Measurements from ENCODE around the gene LIF.

Gene LIF

DNA sequence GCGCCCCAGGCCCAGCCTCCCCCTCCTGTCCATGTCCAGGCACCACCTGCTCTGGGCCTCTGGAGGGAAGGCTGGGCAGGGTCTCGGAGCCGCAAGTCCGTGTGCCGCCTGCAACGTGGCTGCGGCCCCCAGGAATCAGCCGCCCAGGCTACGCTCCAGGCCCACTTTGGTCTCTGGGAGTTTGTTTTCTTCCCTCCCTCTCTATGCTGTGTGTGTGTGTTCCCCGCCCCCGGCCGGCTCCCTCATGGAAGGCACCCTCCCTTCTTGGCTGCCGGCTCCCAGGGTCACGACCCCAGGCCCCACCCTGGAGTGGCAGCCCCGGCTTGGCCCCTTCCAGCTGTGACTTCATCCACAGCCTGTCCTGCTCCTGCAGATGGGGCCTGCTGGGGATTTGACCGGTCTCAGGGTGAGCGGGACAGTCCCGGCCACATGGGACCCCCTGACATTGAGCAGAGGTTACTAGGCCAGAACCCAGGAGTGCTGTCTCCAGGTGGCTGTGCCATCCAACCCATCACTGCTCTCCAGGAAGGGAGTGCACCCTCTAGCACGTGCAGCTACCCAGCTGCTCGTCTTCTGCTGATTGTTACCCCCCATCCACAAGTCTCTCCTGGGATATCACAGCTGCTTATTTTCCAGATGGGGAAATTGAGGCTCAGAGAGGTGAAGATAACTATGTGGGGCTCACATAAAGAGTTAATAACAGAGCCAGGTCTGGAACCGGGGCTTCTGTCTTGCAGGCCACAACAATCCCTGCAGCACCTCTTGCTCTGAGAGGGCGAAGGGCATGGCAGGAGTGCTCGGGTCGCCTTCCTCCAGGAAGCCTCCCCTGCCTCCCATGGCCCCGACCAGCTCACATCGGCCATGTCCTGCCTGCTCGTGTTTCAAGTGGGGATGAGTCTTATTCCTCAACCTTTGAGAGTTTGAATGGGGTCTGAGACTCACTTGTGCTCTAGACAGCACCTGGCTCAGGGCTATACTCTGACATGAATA lies 2.8 kb upstream of the LIF start:
- TF ChIP-seq POLR2AphosphoS5 (IDR thresholded peaks at IDR 0.05; ENCODE audit: low read depth) (no peak), GABPA (IDR thresholded peaks at IDR 0.05; ENCODE audit: low read depth) (no peak), REST (IDR thresholded peaks at IDR 0.05; ENCODE audit: insufficient replicate concordance, low read depth) (no peak), SPI1 (IDR thresholded peaks at IDR 0.05; ENCODE audit: borderline replicate concordance, low read depth) (no peak)
- TF ChIP-seq, protein P1, sequence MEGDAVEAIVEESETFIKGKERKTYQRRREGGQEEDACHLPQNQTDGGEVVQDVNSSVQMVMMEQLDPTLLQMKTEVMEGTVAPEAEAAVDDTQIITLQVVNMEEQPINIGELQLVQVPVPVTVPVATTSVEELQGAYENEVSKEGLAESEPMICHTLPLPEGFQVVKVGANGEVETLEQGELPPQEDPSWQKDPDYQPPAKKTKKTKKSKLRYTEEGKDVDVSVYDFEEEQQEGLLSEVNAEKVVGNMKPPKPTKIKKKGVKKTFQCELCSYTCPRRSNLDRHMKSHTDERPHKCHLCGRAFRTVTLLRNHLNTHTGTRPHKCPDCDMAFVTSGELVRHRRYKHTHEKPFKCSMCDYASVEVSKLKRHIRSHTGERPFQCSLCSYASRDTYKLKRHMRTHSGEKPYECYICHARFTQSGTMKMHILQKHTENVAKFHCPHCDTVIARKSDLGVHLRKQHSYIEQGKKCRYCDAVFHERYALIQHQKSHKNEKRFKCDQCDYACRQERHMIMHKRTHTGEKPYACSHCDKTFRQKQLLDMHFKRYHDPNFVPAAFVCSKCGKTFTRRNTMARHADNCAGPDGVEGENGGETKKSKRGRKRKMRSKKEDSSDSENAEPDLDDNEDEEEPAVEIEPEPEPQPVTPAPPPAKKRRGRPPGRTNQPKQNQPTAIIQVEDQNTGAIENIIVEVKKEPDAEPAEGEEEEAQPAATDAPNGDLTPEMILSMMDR (IDR thresholded peaks at IDR 0.05; ENCODE audit: insufficient read depth, low read length): no peak
- H3K27me3 ChIP-seq (ENCODE audit: insufficient read depth, poor library complexity, severe bottlenecking): peaks cover 27% of the 10 kb centered on the region
- no peak overlapping the region for H3K27ac ChIP-seq (replicated peaks)
- no peak overlapping the region for H3K4me3 ChIP-seq (replicated peaks; ENCODE audit: insufficient read depth, low read length)
- DNase-seq (ENCODE audit: low read depth in 1 of 2, low spot score in 1 of 2): no peak

DNA sequence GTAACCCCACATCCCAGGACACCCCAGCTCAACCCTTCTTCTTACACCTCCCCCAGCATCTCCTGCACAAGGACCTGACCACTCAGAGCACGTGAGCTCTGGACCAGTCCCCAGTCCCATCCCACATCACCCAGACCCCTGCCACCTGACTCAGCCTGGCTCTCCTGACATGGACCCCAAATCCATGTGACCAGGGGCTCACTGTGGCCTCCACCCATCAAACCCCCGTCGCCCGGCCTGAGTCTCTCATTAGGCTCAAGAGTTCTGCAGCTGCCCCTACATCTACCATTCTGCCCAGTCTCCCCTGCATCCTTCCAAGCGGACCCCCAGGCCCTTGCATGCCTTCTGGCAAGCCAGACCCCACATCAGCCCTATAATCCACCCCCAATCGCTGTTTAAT lies 1.9 kb upstream of the LIF start:
- no peak overlapping the region for H3K4me3 ChIP-seq (replicated peaks; ENCODE audit: insufficient read depth, low read length)
- no peak for DNase-seq (ENCODE audit: low read depth in 1 of 2, low spot score in 1 of 2)
- no peak for TF ChIP-seq GABPA (IDR thresholded peaks at IDR 0.05; ENCODE audit: low read depth)
- no peak for TF ChIP-seq SPI1 (IDR thresholded peaks at IDR 0.05; ENCODE audit: borderline replicate concordance, low read depth)
- TF ChIP-seq REST (IDR thresholded peaks at IDR 0.05; ENCODE audit: insufficient replicate concordance, low read depth): no peak
- TF ChIP-seq, protein P1 (IDR thresholded peaks at IDR 0.05; ENCODE audit: insufficient read depth, low read length): no peak
- TF ChIP-seq POLR2AphosphoS5 (IDR thresholded peaks at IDR 0.05; ENCODE audit: low read depth): no peak
- H3K27me3 ChIP-seq (ENCODE audit: insufficient read depth, poor library complexity, severe bottlenecking): peaks cover 29% of the 10 kb centered on the region
- no peak overlapping the region for H3K27ac ChIP-seq (replicated peaks)

GRCh38 chr22:30247974-30248373 lies 1.4 kb upstream of the LIF start:
- Histone ChIP-seq H3K27ac (replicated peaks) (no peak overlapping the region), H3K27me3 (ENCODE audit: insufficient read depth, poor library complexity, severe bottlenecking) (peaks cover 29% of the 10 kb centered on the region), H3K4me3 (replicated peaks; ENCODE audit: insufficient read depth, low read length) (no peak overlapping the region)
- DNase-seq (ENCODE audit: low read depth in 1 of 2, low spot score in 1 of 2): no peak
- TF ChIP-seq, protein P1 (IDR thresholded peaks at IDR 0.05; ENCODE audit: insufficient read depth, low read length): no peak
- TF ChIP-seq REST (IDR thresholded peaks at IDR 0.05; ENCODE audit: insufficient replicate concordance, low read depth): no peak
- TF ChIP-seq SPI1 (IDR thresholded peaks at IDR 0.05; ENCODE audit: borderline replicate concordance, low read depth): no peak
- TF ChIP-seq GABPA (IDR thresholded peaks at IDR 0.05; ENCODE audit: low read depth): no peak
- TF ChIP-seq POLR2AphosphoS5 (IDR thresholded peaks at IDR 0.05; ENCODE audit: low read depth): no peak
